ENCODE data around the gene COL5A2. TPM values are rescaled to one million over a fixed set of nuclear protein-coding genes. Genes with fewer than 3 reads are reported as not detected.

Gene COL5A2
- total and polyA plus RNA-seq, 8 donors: 1.9 to 43.3 (median 3.3) TPM

- intact Hi-C loops (cut with DNase I): no loop called here
- ATAC-seq (no peak), DNase-seq (no peak), FAIRE-seq (no peak)
- H3K9me3 ChIP-seq: no peaks in the 10 kb centered on the region
- H3K4me3 ChIP-seq: no peak overlapping the region
- no peaks in the 10 kb centered on the region for H3K4me1 ChIP-seq
- H3K27me3 ChIP-seq: no peaks in the 10 kb centered on the region
- H3K36me3 ChIP-seq: no peaks in the 10 kb centered on the region
- TF ChIP-seq CTCF (IDR thresholded peaks at IDR 0.05): no peak
- no peak overlapping the region for H3K27ac ChIP-seq
These were observed 20.2 kb upstream of the COL5A2 start for GRCh38 chr2:189199797-189200196.

DNA sequence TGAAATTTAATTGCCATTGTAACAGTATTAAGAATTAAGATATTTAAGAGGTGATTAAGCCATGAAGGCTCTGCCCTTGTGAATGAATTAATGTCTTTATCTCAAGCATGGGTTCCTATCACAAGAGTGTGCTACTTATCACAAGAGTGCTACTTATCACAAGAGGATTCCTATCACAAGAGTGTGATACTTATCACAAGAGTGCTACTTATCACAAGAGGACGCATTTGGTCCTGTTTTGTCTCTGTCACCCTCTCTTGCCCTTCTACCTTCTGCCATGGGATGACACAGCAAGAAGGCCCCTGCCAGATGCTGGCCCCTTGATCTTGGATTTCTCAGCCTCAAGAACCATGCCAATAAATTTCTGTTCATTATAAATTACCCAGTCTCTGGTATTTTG lies 13.2 kb upstream of the COL5A2 start:
- Histone ChIP-seq H3K4me1 (no peaks in the 10 kb centered on the region), H3K27ac (no peak overlapping the region), H3K9me3 (no peaks in the 10 kb centered on the region), H3K36me3 (no peaks in the 10 kb centered on the region), H3K4me3 (no peak overlapping the region), H3K27me3 (no peaks in the 10 kb centered on the region)
- 60 to 78% methylated on average over 1 of the region's 1 CpG for WGBS, 2 donors
- no peak for ATAC-seq
- intact Hi-C loops (cut with DNase I): no loop called here
- no peak for FAIRE-seq
- DNase-seq: no peak
- TF ChIP-seq CTCF (IDR thresholded peaks at IDR 0.05): no peak

- TF ChIP-seq CTCF (IDR thresholded peaks at IDR 0.05): no peak
- no peaks in the 10 kb centered on the region for H3K4me1 ChIP-seq
- FAIRE-seq: no peak
- DNase-seq: no peak
- no peaks in the 10 kb centered on the region for H3K27me3 ChIP-seq
- no peak overlapping the region for H3K27ac ChIP-seq
- H3K36me3 ChIP-seq: no peaks in the 10 kb centered on the region
- no peak overlapping the region for H3K4me3 ChIP-seq
- ATAC-seq: no peak
- intact Hi-C loops (cut with DNase I): no loop called here
- no peaks in the 10 kb centered on the region for H3K9me3 ChIP-seq
These were observed 12.2 kb upstream of the COL5A2 start for GRCh38 chr2:189191766-189192165.

DNA sequence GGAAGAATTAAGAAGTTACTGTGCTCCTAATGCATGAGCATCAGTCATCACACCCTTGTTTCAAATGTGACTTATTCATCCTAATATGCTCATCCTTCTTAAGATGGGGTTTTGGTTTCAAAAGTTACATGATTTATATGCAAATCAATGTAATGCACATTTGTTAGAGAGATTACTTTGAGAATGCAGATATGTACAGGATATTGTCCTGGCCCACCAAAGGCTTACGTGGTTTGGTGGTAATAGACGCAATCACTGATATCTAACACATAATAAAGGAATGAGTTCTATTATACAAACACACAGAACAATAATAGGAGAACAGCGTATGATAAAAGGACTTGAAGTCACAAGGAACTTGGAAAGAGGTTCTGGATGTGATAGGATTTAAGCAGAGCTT lies 11.1 kb upstream of the COL5A2 start:
- H3K4me1 ChIP-seq: no peaks in the 10 kb centered on the region
- DNase-seq (no peak), ATAC-seq (no peak), FAIRE-seq (no peak)
- WGBS, 2 donors: 90 to 94% methylated on average over 3 of the region's 3 CpGs
- intact Hi-C loops (cut with DNase I): no loop called here
- H3K9me3 ChIP-seq: no peaks in the 10 kb centered on the region
- H3K4me3 ChIP-seq: no peak overlapping the region
- H3K27me3 ChIP-seq: no peaks in the 10 kb centered on the region
- TF ChIP-seq CTCF (IDR thresholded peaks at IDR 0.05): no peak
- no peak overlapping the region for H3K27ac ChIP-seq
- H3K36me3 ChIP-seq: no peaks in the 10 kb centered on the region

DNA sequence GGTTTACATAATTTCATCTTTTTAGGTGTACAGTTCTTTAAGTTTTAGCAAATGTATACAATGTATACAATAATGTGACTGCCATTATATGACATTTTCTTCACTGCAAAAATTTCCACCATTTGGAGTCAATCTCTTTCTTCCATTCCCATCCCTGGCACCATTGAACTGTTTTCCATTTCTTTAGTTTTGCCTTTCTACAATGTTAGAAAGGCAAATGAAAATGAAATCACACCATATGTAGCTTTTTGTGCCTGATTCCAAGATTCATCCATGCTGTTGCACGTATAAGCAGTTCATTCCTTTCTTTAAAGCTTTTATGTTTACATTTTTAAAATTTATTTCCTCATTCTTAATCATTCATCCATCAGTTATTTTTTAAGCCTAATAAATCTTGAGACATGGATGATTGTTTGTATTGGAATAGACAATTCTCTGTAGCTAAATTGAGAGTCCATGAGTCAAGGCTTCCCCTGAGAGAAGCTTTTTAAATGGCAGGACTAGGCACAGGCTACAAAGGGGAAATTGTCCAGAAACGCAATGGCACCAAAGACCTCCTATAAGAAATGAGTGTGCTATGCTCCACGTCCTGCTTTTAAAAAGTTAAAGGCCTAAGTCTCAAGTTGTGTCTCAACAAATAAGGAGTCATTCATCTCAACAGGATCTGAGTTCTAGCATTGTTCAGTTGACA lies 8.7 kb upstream of the COL5A2 start:
- Histone ChIP-seq H3K27ac (no peak overlapping the region), H3K36me3 (no peaks in the 10 kb centered on the region), H3K4me3 (no peak overlapping the region), H3K4me1 (no peaks in the 10 kb centered on the region), H3K27me3 (no peaks in the 10 kb centered on the region), H3K9me3 (no peaks in the 10 kb centered on the region)
- no peak for TF ChIP-seq CTCF (IDR thresholded peaks at IDR 0.05)
- intact Hi-C loops (cut with DNase I): no loop called here
- WGBS, 2 donors: 66 to 88% methylated on average over 3 of the region's 3 CpGs
- FAIRE-seq (no peak), ATAC-seq (no peak), DNase-seq (no peak)

Data from pancreas (tissue), 10 donors.